Activated CD4-positive, alpha-beta T cell treated with anti-CD3 and anti-CD28 coated beads, Interleukin-2, amount 10 ng/mL, durations not matched to agents 24 days and 14 days (primary cell): ENCODE results near the gene ADGRG1. TPM values are rescaled to one million over a fixed set of nuclear protein-coding genes. Genes with fewer than 3 reads are reported as not detected.

Experiments
- DNase-seq: peaks from one replicate; pipeline ENCODE4 v3.0.0; 2022
- H3K27ac Mint-ChIP-seq: one replicate; pipeline ENCODE4 v1.8.0; 2022; ENCODE audit warnings: mild to moderate bottlenecking, mixed read lengths
- H3K27me3 Mint-ChIP-seq: one replicate; pipeline ENCODE4 v1.8.0; 2022; ENCODE audit warnings: mixed read lengths
- H3K36me3 Mint-ChIP-seq: one replicate; pipeline ENCODE4 v1.8.0; 2022; ENCODE audit warnings: low read depth, mild to moderate bottlenecking, mixed read lengths
- H3K4me1 Mint-ChIP-seq: one replicate; pipeline ENCODE4 v1.8.0; 2021; ENCODE audit warnings: mixed read lengths
- H3K4me3 Mint-ChIP-seq: one replicate; pipeline ENCODE4 v1.8.0; 2022; ENCODE audit warnings: mild to moderate bottlenecking, moderate library complexity, mixed read lengths
- H3K9me3 Mint-ChIP-seq: one replicate; pipeline ENCODE4 v1.8.0; 2021; ENCODE audit warnings: mixed read lengths
- intact Hi-C: fragments of 100-400 bp; cut with micrococcal nuclease; formaldehyde crosslinking; loops from one replicate; pipeline ENCODE4 v1.15.1; 2023
- total RNA-seq: library from RNA; stranded (reverse); gene quantifications from 2 replicates; pipeline ENCODE4 v1.2.3, GENCODE V29; 2022

ADGRG1 gene
- total RNA-seq, 1 donor from 2014 or later: 4.8 TPM

DNA sequence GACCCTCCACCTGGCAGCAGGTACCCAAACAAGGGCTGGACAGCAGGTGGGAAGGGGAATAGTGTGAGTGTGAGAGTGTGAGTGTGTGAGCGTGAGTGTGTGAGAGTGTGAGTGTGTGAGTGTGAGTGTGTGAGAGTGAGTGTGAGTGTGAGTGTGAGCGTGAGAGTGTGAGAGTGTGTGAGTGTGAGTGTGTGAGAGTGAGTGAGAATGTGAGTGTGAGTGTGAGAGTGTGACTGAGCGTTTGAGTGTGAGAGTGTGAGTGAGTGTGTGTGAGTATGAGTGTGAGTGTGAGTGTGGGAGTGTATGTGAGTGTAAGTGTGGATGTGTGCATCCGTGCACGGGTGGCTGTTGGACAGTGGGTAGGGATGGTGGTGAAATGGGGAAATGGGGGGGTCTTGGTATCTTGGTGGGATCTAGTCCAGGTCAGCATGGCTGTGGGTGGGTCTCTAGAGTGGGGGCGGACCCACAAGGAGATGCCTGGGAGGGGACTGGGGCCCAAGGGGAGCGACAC lies 408 bp downstream of the ADGRG1 start:
- Mint-ChIP-seq H3K4me3 (peak overlapping the region; percentile 72), H3K9me3 (no peaks in the 10 kb centered on the region), H3K27ac (peak overlapping the region; percentile 75), H3K36me3 (no peaks in the 10 kb centered on the region), H3K27me3 (peaks cover 24% of the 10 kb centered on the region), H3K4me1 (peaks cover 16% of the 10 kb centered on the region)
- intact Hi-C loops: loop anchor here (1.0 to 5.0 kb wide), 3 partner anchors 18 to 37 kb away; no protein-coding TSS in a partner anchor
- DNase-seq: no peak

DNA sequence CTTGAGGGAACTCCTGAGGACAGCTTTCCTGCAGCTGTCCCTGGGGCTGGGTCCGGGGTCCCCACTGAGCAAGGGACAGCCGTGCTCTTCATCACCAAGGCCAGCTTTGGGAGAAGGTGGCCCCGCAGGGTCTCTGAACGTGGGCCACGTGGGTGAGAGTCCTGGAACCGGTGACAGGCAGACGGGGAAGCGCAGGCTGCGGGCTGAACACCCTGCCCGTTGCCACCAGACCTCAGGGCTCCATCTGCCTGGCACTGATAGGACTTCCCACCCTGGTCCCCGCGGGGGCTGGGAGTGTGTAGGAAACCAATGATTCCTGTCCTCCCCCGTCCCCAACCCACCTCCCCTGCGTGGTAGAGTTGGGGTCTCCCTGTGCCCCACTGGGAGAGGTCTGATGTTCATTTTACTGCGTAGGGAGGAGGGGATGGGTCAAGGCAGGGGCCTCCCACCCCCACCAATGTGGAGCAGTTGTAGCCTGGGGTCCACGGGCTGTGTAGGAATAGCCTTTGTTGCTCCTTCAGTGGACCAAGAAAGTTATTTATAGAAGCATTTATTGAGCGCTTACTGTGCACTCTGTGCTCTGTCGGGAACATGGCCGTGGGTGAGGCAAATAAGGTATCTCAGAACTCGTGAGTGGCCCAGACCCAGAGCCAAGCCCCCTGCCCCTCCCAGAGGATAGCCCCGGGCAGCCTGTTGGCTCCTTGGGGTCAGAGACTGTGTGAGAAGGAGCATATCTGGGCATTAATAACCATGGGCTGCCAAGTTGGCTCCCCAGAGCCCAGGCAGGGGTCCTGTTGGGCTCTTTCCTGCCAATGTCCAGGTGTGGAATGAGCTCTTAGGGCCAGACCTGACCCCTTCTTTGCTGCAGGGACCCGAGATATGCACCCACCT lies 1.3 kb downstream of the ADGRG1 start:
- H3K27ac Mint-ChIP-seq: no peak overlapping the region

DNA sequence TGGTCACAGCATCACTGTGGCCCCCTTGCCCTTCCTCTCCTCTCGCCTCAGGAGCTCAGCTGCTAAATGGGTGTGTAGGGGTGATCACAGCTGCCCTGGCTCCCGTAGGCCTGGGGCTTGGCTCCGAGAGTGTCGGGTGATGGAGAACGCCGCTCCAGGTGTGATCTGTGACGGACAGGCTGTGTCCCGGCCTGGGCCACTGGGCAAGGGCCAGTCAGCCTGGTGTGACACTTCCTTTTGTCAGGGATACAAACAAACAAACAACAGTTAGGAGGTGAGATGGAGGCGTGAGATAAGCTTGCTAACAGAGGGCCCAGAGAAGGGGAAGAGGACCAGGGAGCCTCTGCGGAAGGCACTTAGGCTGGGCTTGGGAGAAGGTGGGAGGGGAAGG lies 2.0 kb downstream of the ADGRG1 start:
- no peak overlapping the region for H3K4me3 Mint-ChIP-seq

More for the DNA sequence above, 1.3 kb downstream of the ADGRG1 start:
- peaks cover 16% of the 10 kb centered on the region for H3K4me1 Mint-ChIP-seq
- peaks cover 24% of the 10 kb centered on the region for H3K27me3 Mint-ChIP-seq
- no peak for DNase-seq
- H3K36me3 Mint-ChIP-seq: no peaks in the 10 kb centered on the region
- no peak overlapping the region for H3K4me3 Mint-ChIP-seq
- H3K9me3 Mint-ChIP-seq: no peaks in the 10 kb centered on the region
- intact Hi-C loops: loop anchor here (2.0 to 5.0 kb wide), 2 partner anchors 19 to 37 kb away; no protein-coding TSS in a partner anchor

DNA sequence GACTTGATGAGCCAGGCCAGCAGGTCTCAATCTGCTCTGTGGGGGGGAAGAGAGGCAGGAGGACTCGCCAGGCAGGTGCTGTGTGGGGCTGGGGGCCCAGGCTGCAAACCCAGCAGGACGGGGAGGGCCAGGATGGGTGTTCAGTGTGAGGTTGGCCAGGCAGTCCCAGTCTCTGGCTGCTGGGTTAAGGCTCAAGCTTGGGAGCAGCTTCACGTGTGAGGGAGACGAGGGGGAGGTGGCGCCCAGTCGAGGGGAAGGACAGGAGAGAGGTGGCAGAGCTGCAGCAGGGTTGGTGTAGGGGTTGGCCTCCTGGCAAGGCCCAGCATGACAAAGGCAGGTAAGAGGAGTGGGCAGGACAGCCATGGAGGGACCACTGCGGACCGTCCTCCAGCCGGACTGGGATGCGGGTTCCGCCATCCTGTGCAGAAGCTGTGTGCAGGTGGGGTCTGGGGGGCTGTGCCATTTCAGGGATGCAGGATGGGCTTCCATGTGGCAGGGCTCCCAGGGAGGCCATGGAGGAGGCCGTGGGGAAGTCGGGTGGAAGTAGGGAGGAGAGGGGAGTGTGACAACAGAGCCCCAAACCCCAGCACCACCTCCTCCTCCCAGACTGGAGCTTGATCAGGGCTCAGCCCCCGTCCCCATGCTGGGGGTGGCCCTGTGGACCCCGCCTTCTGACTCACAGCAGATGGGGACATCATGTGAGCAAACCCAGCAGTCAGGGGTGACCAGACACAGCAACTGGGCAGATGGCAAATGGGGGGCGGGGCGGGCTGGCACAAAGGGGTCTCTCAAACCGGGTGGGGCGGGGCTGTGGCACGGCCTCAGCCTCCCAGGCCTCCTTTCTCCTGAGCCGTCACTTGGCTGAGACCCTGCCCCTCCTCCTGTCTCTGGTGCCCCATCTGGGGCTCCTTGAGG lies 2.8 kb downstream of the ADGRG1 start:
- Mint-ChIP-seq H3K4me1 (peaks cover 16% of the 10 kb centered on the region), H3K27ac (peak overlapping the region; percentile 21), H3K36me3 (no peaks in the 10 kb centered on the region), H3K9me3 (no peaks in the 10 kb centered on the region), H3K4me3 (no peak overlapping the region), H3K27me3 (peaks cover 17% of the 10 kb centered on the region)
- no peak for DNase-seq
- intact Hi-C loops: no loop called here

More for the DNA sequence above, 2.0 kb downstream of the ADGRG1 start:
- peaks cover 19% of the 10 kb centered on the region for H3K27me3 Mint-ChIP-seq
- H3K36me3 Mint-ChIP-seq: no peaks in the 10 kb centered on the region
- intact Hi-C loops: no loop called here
- no peak overlapping the region for H3K27ac Mint-ChIP-seq
- DNase-seq: no peak
- no peaks in the 10 kb centered on the region for H3K9me3 Mint-ChIP-seq
- H3K4me1 Mint-ChIP-seq: peaks cover 16% of the 10 kb centered on the region

DNA sequence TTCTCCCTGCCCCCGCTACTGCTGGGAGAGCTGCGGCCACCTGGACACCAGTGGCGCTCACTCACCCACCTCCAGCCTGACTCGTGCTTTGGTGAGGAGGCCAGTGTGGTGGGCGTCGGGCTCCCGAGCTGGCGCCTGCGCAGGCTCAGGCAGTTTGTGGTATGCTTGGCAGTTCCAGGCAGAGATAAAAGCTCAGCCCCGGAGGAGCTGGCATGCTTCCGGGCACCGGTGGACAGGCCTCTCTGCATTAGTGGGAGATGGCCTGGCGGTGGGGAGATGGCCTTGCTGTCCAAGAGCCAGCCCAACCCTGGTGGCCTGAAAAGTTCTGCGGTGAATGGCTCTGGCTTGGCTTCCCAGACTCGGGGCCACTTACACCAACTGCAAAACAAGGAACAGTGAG lies 4.1 kb downstream of the ADGRG1 start:
- peaks cover 16% of the 10 kb centered on the region for H3K4me1 Mint-ChIP-seq
- H3K27me3 Mint-ChIP-seq: peaks cover 24% of the 10 kb centered on the region
- intact Hi-C loops: no loop called here
- DNase-seq: no peak
- H3K27ac Mint-ChIP-seq: no peak overlapping the region
- H3K36me3 Mint-ChIP-seq: no peaks in the 10 kb centered on the region
- no peaks in the 10 kb centered on the region for H3K9me3 Mint-ChIP-seq
- H3K4me3 Mint-ChIP-seq: no peak overlapping the region

DNA sequence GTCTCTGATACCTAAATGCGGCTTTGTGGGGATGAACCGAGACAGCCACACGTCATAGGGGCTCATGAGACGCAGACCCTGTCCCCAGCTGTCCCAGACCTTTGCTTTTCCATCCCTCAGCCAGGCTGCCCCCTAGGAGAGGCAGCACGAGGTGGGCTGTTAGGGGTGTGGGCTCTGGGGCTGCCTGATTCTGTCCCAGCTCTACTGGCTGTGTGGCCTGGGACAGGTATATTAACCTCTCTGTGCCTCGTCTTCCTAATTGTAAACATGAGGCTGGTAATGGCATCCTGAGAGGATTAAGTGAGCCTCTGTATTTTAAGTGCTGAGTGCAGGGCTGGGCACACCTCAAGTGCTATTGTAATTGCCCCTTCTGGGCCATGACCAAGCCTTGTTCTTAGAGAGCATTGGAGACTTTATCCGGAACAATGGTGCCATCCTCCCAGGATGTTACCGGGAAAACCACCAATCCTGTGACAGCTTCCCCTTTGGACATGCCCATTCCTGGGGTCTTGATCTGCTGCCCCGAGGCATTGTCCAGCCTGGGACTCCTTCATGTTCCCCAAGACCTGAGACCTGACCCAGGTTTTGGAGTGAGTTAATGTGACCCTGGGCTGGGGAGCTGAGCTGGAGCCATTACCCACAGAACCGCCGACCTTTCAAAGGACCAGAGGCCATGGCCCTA lies 5.1 kb downstream of the ADGRG1 start:
- Mint-ChIP-seq H3K9me3 (no peaks in the 10 kb centered on the region), H3K4me1 (peaks cover 11% of the 10 kb centered on the region), H3K27me3 (peaks cover 34% of the 10 kb centered on the region), H3K4me3 (no peak overlapping the region), H3K36me3 (no peaks in the 10 kb centered on the region), H3K27ac (no peak overlapping the region)
- no peak for DNase-seq
- intact Hi-C loops: no loop called here

DNA sequence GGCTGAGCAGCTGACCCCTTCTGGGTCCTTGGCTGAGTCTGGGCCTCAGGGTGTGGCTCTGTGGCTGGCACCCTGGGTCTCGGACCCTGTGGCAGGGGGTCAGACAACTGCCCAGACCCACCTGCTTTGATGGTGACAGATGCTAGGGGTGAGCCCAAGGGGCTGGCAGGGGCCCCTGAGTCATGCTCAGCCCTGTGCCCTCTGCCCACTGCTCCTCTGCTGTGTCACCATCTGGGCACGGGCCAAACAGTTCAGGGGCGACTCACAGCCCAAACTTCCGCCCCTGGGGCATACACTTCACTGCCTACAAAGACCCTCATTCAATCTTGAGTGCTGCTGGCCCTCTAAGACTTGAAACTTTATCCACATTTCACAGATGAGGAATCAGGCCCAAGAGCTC lies 5.7 kb downstream of the ADGRG1 start:
- no peaks in the 10 kb centered on the region for H3K36me3 Mint-ChIP-seq
- H3K27me3 Mint-ChIP-seq: peaks cover 28% of the 10 kb centered on the region
- no peak overlapping the region for H3K4me3 Mint-ChIP-seq
- H3K9me3 Mint-ChIP-seq: no peaks in the 10 kb centered on the region
- intact Hi-C loops: no loop called here
- H3K4me1 Mint-ChIP-seq: peaks cover 4% of the 10 kb centered on the region
- no peak for DNase-seq
- no peak overlapping the region for H3K27ac Mint-ChIP-seq

DNA sequence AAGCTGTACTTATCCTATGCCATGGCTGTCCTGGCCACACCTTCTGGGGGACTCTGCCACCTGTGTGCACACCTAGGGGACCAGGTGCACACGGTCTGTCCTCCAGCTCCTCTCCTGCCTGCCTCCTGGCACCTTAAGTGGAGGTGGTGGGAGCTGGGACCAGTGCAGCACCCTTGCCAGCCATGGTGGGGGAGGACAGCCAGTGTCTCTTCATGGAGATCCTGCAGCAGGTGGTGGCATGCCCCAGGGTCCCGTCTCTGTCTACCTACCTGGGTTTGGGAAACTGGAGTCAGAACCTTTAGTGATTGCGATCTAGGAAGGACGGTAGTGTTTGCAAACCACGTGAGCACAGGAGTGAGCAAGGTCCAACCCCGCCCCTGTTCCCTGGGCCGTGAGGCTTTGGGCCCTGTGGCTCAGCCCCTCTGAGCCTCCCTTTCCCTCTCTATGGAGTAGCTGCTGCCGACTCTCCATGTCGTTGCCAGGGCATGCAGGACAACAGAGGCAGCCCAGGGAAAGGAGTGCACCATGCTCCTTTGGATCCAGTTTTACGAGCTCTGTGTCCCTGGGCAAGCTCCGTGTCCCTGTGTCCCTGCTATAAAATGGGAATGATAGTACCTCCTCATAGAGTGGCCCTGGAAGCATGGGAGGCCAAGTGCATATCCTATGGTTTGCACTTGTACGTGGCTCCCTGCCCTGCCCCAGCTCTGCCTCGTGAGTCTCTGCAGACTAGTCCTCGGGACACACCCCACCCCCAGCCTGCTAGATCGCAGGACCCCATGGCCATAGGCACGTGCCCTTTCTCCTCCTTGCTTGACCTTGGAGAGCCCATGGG lies 7.1 kb downstream of the ADGRG1 start:
- H3K36me3 Mint-ChIP-seq: no peaks in the 10 kb centered on the region
- no peak overlapping the region for H3K27ac Mint-ChIP-seq

DNA sequence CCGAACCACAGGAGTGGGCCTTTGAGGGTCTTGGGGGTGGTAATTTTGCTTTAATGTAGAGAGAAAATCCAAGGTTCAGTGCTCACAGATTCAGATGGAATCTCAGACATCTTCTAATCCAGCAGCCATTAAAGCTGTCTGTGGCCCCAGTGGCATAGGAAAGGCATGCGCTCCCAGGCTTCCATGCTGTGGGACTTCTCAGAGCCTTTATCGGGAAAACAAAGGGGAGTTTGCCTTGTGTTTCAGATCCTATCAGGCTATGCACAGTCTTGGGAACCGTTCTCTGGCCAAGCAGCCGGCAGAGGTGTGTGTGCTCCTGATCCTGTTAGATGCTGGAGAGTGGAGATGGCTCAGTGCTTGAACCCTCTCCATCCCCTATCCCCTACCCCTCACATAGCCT lies 7.8 kb downstream of the ADGRG1 start:
- Mint-ChIP-seq H3K27ac (no peak overlapping the region), H3K9me3 (no peaks in the 10 kb centered on the region), H3K4me1 (no peaks in the 10 kb centered on the region), H3K27me3 (peaks cover 26% of the 10 kb centered on the region), H3K4me3 (no peak overlapping the region), H3K36me3 (no peaks in the 10 kb centered on the region)
- DNase-seq: no peak
- intact Hi-C loops: no loop called here

More for the DNA sequence above, 7.1 kb downstream of the ADGRG1 start:
- Mint-ChIP-seq H3K4me1 (peaks cover 3% of the 10 kb centered on the region), H3K4me3 (no peak overlapping the region), H3K9me3 (no peaks in the 10 kb centered on the region), H3K27me3 (peaks cover 31% of the 10 kb centered on the region)
- DNase-seq: no peak
- intact Hi-C loops: no loop called here

DNA sequence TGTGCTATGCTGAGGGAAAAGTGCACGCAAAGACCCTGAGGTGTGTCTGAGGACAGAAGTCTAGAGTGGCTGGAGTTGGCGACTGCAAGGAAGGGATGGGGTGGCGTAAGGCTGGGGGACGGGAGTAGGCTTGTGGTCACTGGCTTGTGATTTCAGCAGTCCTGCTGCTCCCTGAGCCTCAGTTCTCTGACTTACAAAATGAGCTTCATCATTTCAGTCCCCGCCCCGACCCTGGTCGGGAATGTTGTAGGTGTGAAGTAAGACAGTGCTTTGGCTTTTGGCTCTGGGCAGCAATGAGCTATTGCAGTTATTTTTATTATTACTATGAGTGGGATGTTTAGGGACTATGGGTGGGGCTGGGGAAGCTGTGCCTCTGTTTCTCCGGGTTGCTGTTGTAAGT lies 8.6 kb downstream of the ADGRG1 start:
- Mint-ChIP-seq H3K4me3 (no peak overlapping the region), H3K27me3 (peaks cover 26% of the 10 kb centered on the region), H3K4me1 (no peaks in the 10 kb centered on the region), H3K9me3 (no peaks in the 10 kb centered on the region), H3K27ac (no peak overlapping the region), H3K36me3 (no peaks in the 10 kb centered on the region)
- intact Hi-C loops: no loop called here
- DNase-seq: no peak

DNA sequence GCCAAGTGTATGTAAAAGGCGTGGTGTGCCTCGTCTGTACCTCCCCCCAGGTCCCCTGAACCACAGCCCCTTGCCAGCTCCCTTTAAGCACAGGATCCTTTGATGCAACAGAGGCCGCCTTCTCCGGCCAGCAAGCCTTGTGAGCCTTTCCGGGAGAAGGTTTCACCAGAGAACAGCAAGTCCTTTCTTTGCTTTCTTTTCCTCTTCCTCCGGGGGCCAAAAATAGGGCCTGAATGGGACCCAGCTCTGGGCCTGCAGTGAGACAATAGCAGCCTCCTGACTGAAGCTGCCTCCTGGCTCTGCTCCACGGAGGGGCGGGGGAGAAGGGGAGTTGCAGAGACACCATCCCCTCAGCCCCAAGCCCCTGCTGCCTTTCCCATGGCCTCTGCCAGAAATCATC lies 9.0 kb downstream of the ADGRG1 start:
- Mint-ChIP-seq H3K36me3 (no peaks in the 10 kb centered on the region), H3K27me3 (peaks cover 26% of the 10 kb centered on the region), H3K9me3 (no peaks in the 10 kb centered on the region), H3K4me3 (no peak overlapping the region), H3K4me1 (no peaks in the 10 kb centered on the region), H3K27ac (no peak overlapping the region)
- DNase-seq: no peak
- intact Hi-C loops: no loop called here

DNA sequence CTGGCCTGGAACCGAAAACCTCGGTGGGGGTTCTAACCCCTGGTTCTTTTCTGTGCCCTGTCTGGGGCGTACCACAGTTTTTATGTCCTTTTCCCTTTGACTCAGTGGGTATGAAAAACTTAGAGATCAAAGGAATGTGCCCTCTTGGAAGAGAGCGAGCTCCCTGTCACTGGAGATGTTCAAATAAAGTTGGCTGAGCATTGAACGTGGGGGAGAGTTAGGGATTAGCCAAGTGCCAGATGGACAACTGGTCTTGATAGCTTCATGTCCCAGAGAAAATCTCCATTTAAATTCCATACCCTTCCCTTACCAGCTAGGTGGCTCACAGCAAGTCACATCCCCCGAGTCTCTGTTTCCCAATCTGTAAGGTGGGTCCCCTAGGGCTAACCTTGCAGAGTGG lies 9.5 kb downstream of the ADGRG1 start:
- Mint-ChIP-seq H3K36me3 (no peaks in the 10 kb centered on the region), H3K4me3 (no peak overlapping the region), H3K9me3 (no peaks in the 10 kb centered on the region), H3K4me1 (no peaks in the 10 kb centered on the region), H3K27ac (no peak overlapping the region), H3K27me3 (peaks cover 26% of the 10 kb centered on the region)
- no peak for DNase-seq
- intact Hi-C loops: no loop called here

DNA sequence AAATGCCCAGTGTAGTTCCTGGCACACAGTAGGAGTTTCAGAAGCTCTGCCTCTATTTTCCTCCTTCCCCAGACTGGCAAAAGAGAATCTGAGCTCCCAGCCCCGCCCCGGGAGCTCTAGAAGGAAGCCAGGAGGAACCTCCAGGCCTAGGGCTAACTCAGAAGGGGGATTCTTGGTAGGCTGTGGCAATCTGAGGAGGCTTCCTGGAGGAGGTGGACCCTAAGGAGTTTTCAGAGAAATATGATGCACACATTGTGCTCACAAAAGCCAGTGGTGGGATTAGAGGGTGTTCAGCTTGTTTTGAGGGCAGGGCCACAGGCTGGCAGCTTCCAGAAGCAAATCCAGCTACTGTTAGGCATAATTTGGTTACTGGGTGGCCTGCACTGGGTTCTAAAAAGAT lies 10.0 kb downstream of the ADGRG1 start:
- Mint-ChIP-seq H3K9me3 (no peaks in the 10 kb centered on the region), H3K4me1 (peaks cover 2% of the 10 kb centered on the region), H3K4me3 (no peak overlapping the region), H3K27ac (no peak overlapping the region), H3K27me3 (peaks cover 26% of the 10 kb centered on the region), H3K36me3 (no peaks in the 10 kb centered on the region)
- DNase-seq: no peak
- intact Hi-C loops: no loop called here
